ENCODE data around the gene NKIRAS1.

DNA sequence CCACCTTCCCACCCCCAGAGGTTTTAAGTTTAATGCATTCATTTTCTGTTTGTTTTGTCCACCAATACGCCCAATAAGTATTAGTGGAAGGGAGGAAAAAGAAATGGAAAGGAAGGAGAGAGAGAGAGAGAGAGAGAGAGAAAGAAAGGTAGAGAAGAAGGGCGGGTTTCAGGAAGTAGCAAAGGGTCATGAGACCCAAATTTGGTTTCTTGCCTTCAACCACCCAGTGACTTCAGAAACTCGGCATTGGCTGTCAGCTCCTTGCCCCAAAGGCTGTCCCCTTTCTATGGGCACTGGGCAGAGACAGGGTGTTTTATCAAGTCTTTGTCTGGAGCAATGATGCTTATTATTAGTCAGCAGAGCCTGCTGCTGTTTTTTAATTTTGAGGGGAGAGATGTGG is 14.8 kb upstream of the NKIRAS1 start:
- TF ChIP-seq SIN3A (IDR thresholded peaks at IDR 0.05; ENCODE audit: borderline replicate concordance, insufficient read depth, low read depth, low read length) (no peak), POLR2AphosphoS5 (IDR thresholded peaks at IDR 0.05; ENCODE audit: low read depth, low read length) (no peak)
- TF ChIP-seq, protein P1, sequence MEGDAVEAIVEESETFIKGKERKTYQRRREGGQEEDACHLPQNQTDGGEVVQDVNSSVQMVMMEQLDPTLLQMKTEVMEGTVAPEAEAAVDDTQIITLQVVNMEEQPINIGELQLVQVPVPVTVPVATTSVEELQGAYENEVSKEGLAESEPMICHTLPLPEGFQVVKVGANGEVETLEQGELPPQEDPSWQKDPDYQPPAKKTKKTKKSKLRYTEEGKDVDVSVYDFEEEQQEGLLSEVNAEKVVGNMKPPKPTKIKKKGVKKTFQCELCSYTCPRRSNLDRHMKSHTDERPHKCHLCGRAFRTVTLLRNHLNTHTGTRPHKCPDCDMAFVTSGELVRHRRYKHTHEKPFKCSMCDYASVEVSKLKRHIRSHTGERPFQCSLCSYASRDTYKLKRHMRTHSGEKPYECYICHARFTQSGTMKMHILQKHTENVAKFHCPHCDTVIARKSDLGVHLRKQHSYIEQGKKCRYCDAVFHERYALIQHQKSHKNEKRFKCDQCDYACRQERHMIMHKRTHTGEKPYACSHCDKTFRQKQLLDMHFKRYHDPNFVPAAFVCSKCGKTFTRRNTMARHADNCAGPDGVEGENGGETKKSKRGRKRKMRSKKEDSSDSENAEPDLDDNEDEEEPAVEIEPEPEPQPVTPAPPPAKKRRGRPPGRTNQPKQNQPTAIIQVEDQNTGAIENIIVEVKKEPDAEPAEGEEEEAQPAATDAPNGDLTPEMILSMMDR (IDR thresholded peaks at IDR 0.05), result no peak
- TF ChIP-seq, protein P2, sequence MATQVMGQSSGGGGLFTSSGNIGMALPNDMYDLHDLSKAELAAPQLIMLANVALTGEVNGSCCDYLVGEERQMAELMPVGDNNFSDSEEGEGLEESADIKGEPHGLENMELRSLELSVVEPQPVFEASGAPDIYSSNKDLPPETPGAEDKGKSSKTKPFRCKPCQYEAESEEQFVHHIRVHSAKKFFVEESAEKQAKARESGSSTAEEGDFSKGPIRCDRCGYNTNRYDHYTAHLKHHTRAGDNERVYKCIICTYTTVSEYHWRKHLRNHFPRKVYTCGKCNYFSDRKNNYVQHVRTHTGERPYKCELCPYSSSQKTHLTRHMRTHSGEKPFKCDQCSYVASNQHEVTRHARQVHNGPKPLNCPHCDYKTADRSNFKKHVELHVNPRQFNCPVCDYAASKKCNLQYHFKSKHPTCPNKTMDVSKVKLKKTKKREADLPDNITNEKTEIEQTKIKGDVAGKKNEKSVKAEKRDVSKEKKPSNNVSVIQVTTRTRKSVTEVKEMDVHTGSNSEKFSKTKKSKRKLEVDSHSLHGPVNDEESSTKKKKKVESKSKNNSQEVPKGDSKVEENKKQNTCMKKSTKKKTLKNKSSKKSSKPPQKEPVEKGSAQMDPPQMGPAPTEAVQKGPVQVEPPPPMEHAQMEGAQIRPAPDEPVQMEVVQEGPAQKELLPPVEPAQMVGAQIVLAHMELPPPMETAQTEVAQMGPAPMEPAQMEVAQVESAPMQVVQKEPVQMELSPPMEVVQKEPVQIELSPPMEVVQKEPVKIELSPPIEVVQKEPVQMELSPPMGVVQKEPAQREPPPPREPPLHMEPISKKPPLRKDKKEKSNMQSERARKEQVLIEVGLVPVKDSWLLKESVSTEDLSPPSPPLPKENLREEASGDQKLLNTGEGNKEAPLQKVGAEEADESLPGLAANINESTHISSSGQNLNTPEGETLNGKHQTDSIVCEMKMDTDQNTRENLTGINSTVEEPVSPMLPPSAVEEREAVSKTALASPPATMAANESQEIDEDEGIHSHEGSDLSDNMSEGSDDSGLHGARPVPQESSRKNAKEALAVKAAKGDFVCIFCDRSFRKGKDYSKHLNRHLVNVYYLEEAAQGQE (IDR thresholded peaks at IDR 0.05; ENCODE audit: insufficient read depth in 1 of 2, low read depth in 2 of 2, low read length in 1 of 2), result no peak
